Stimulated activated CD8-positive, alpha-beta memory T cell treated with anti-CD3 and anti-CD28 coated beads, Interleukin-7, amount 100 ng/mL, for 24 hours (primary cell): ENCODE results near the gene RAPGEF5.
"Not testable (repeated sequence)": the region's sequence is repeated elsewhere in the genome, so short reads cannot be mapped to it uniquely, and the experiment has no call there.

ENCODE experiments used
- DNase-seq: peaks from one replicate; pipeline ENCODE4 v3.0.0-alpha.2; 2020; ENCODE audit warnings: low read depth

The RAPGEF5 gene

GRCh38 chr7:22117222-22117621 lies 239.7 kb downstream of the RAPGEF5 start:
- DNase-seq, result no peak

DNA sequence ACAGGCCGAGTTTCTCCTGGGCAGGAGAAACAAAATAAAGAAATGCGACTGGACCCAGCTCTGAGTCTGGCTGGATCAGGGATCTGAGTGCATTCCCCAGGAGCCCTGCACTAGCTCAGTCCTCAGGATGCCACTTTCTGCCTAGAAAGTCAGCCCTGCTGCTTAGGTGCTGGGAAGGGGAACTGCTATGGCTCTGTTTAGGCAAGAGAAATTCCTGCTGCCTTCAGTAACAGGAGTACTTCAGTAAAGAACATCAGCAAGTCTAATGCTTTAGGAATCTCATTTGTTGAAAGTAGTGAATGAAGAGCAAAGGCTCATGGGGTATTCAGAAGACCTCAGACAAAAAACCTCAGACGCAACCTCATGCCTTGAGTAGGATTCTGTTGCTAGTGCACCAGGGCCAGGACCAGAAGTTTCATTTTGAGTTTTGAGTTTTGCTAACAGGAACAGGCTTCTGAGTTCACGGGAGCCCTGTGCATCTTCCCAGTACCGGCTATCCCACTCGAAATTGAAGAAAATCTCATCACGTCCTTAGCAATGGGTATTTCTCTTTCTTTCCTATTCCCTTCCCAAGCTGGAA lies 240.4 kb downstream of the RAPGEF5 start:
- no peak for DNase-seq

DNA sequence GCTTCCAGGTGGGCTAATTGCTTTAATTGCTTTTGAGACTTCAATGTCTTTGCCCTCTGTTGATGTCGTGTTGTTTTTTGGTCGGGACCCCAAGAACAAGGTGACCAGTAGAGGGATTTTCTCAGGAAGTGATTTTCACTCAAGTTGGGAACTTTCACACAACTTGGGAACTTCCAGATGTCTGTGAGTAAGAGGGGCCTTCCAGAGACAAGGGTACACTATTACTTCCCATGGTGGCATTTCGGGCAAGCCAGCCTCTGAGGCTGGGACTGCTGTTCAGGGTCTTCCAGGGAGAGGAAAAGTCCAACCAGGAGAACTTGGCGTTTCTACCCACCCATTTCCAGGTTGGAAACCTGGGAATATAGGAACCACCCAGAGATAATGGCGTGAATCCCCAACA lies 241.3 kb downstream of the RAPGEF5 start:
- no peak for DNase-seq

GRCh38 chr7:22114440-22114981 lies 242.4 kb downstream of the RAPGEF5 start:
- no peak for DNase-seq

- no peak for DNase-seq
These were observed 243.9 kb downstream of the RAPGEF5 start for GRCh38 chr7:22113041-22113440.

DNA sequence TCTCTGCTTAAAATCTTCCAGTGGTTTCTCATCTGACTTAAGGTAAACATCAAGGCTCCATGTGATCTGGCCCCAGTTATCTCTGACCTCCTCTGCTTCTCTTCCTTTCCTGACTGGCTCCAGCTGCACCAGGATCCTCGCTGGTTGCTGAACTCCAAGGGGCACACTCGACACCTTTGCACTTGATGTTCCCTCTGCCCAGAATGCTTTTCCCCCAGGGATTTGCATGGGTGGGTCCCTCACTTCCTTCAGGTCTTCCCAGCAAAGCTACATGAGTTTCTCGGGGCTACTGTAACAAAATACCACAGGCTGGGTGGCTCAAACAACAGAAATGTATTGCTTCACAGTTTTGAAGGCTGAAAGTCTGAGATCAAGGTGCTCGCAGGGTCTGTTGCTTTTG lies 245.3 kb downstream of the RAPGEF5 start:
- DNase-seq, result no peak

GRCh38 chr7:22110881-22111280 lies 246.1 kb downstream of the RAPGEF5 start:
- no peak for DNase-seq

DNA sequence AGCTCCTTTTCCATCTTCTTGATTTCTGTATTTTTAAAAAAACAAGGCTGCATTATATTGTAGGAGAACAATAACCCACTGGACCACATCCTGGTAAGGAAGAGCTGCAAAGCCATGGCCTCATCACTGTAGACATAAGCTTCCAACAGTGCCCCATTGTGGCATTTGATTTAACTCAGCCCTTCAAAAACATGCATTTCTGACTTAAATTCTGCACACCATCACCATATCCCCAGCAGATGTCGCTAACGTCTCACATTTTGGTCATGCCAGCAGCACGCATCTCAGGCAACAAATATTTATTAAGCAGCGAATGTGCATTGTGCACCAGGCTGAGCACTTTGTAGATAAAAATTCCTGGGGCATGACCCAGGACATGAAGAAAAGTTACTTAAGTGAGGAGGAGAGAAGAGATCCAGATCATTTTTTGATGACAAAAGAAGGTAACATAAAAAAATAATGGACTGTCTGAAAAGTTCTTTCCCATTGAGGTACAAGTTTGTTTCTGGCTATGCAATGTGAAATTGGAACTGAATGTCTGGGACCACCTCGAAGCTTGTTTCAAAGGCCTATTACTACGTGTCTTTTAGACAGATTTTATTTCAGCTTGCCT lies 246.6 kb downstream of the RAPGEF5 start:
- DNase-seq, result peak; percentile 16

DNA sequence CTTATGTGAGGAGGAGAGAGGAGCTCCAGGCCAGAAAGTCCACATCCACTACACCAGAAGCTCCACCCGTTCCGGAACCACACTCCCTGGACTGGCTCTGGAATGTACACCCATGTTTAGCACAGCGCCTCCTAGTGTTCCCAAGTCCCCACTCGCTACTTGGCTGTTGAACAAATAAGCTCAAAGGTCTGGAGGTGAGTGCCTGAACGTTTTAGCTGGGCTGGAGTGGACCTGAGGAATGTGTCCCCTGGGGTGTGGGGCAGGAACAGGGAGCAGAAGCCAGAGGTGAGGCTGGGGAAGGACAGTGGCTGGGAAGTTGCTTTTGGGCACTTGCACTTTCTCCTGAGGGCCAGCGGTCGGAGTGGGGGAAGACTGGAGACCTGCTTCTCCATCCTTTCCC lies 247.2 kb downstream of the RAPGEF5 start:
- no peak for DNase-seq

DNA sequence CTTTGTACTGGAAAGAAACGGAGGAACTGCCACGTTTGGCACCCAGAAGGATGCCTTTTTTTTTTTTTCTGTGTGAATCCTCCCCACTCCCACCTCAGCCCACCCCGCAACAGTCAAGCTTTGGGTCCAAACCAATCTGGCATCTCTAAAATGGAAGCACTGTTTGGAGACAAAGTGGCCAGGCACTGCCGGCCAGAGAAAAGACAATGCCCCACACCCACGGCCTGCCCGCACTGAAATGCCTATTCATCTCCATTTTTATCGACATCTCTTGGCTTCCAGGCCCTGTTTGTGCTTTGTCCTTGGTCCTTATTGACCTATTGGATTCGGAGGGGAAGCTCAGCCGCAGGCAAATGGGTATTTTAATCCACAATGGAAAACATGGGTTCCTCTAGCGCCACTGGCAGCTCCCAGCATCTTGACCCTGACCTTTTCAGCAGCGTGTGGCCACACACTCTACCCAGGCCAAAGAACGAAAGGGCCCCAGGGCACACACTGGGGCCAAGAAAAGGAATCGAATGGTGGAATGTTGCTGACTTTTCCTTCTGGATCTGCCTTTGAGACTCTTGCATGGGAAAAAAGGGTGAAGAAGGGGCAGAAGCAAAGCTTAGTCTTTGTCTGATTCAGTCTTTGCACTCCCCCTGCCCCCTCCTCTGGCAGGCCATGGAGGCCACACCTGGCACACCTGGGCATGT lies 248.7 kb downstream of the RAPGEF5 start:
- no peak for DNase-seq

DNA sequence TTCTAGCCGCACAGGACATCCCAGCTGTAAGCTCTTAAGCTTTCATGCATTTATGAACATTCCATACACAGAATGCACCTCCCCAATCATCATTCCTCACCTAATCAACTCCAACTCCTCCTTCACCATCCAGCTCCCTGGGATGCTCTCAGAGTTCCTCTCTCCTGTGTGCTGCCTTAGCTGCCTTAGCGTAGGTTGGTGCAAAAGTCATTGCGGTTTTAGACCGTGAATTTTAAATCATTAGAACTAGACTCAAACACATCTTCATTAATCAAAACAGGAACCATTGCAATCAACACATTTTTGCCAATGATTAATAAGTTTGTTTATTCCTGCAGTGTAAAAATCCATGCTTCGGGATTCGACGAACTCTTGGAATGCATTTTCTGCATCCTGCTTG lies 251.4 kb downstream of the RAPGEF5 start:
- no peak for DNase-seq

DNA sequence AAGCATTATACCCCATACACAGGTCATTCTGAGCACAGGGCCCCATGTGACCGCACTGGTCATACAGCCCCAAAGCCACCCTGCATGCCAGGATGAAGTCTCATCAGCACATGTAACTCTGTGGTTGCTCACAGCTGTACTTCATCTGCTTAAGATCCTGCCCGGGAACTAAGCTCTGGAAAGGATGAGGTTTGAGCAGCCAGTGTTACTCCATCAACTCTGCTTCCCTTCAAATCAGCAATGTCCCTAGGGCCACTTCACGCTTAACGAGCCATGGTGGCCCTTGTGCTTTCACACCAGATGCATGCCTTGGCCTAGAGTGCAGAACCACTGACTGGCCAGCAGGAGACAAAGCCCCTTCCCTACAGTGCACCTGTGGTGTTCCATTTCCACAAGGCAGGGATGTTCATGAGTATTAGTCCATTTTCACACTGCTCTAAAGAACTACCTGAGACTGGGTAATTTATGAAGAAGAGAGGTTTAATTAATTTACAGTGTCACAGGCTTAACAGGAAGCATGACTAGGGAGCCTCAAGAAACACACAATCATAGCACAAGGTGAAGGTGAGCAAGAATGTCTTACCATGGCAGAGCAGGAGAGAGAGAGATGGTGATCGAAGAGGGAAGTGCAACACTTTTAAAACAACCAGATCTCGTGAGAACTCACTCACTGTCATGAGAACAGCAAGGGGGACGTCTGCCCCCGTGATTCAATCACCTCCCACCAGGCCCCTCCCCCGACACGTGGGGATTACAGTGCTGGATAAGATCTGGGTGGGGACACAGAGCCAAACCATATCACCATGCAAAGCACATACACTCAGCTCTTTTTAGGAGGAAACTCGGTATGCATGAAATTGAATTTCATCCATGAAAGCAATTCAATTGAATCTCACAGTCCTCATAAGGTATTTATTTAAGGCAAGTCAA lies 262.3 kb downstream of the RAPGEF5 start:
- no peak for DNase-seq

DNA sequence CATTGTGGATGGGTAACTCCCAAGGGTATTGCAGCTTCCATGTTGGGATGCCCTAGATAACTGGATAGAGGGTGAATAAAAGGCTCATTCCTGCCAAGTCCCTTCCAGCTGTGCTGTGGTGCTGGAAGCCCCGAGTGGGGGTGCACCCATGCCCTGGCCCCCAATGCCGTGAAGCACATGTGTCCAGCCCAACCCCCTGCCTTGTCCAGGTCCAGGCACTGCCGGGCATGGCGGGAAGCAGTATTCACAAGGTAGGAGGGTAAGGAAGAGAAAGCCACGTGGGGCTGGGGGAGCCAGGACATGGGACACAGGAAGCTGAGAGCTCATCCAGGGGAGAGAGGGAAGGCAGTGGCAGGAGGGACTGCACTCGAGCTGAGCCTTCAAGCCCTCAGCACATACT lies 263.0 kb downstream of the RAPGEF5 start:
- DNase-seq, result no peak

- no peak for DNase-seq
These were observed 264.0 kb downstream of the RAPGEF5 start for GRCh38 chr7:22093001-22093400.

GRCh38 chr7:22090958-22091525 lies 265.9 kb downstream of the RAPGEF5 start:
- not testable (repeated sequence) for DNase-seq

- DNase-seq, result no peak
These were observed 266.4 kb downstream of the RAPGEF5 start for GRCh38 chr7:22090512-22090911.

DNA sequence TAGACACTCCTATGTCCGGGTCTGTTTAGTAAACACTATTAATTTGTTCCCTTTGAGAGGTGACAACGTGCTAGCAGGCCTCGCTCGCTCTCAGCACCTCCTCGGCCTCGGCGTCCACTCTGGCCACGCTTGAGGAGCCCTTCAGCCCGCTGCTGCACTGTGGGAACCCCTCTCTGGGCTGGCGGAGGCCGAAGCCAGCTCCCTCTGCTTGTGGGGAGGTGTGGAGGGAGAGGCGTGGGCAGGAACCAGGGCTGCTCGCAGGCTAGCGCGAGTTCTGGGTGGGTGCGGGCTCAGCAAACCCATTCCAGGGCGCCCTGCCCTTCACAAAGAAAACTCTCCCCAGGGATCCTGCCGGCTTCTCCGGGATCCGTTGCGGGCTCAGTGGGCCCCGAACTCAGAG lies 266.8 kb downstream of the RAPGEF5 start:
- DNase-seq, result no peak

DNA sequence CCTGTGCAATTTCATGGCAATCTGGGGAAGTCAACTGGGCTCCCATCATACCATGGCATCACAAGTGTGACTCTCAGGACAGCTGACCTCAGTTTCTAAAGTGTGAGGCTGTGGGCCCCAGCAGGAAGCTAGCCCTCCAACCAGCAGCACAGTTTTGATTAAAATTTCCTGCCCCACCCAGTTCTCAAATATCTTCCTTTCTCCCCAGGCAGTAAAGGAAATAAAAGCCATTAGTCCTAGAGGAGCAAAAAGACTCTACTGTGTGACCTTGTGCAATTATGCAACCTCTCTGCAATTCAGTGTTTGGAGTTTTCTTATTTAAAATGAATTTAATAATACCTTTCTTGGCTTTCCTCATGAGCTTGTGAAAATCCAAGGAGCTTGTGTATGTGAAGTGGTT lies 268.1 kb downstream of the RAPGEF5 start:
- DNase-seq, result no peak

GRCh38 chr7:22087861-22088260 lies 269.1 kb downstream of the RAPGEF5 start:
- no peak for DNase-seq

- DNase-seq, result no peak
These were observed 273.2 kb downstream of the RAPGEF5 start for GRCh38 chr7:22083704-22084240.

DNA sequence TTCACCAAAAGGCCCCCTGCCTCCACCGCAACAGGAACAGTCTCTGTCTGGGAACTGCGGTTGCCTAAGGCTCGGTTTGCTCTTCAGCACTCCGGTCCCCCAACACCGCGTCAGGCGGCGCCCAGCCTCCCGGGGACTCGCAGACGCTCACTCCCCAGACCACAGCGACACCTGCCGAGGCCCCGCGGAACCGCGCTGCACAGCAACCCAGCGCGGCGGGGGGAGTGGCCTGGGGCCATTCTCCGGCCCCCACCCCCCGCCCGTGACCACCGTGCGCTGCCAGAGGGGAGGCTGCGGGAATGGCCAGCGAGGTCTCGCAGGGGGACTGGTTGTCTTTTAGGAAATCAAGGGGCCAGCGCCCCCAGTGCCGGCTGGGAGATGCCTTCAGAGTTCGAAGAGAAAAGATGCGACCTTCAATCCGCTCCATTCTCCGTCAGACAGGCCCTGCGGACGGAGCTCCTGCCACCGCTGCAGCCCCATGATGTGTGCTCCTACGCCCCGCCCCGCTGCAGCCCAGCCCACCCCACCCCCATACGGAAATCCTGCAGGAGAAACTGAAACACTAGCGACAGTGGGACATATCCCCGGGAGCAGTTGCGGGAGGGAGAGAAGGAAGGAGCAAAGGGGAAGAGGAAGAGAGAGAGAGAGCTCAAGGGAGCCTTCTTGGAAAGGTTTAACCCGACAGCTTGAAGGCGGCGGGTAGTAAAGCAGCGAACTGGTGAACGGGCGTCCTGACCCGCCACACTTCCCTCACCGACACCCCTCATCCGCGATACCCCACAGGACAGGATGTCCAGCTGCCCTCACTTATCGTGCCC lies 273.9 kb downstream of the RAPGEF5 start:
- DNase-seq, result peak; percentile 64
